RWPE2 (cell line): ENCODE results near the gene CRB2.

Experiments used
- ATAC-seq: fragments of 200-7000 bp; cut with Tn5 transposase; 3 replicates; pipeline ENCODE4 v1.9.1; 2021; ENCODE audit warnings: low read depth
- DNase-seq: peaks from one replicate; pipeline ENCODE4 v3.0.0-alpha.2; 2020; ENCODE audit warnings: low spot score
- H3K27ac ChIP-seq: fragments of 450-650 bp; 2 replicates; pipeline ENCODE4 v1.5.1; 2017; ENCODE audit warnings: mild to moderate bottlenecking; ENCODE audit not compliant: poor library complexity, severe bottlenecking
- H3K27me3 ChIP-seq: fragments of 250-450 bp; sonication (Bioruptor Pico); 2 replicates; pipeline ENCODE4 v1.5.1; 2021; ENCODE audit warnings: mild to moderate bottlenecking, moderate library complexity; ENCODE audit not compliant: insufficient read depth, poor library complexity, severe bottlenecking
- H3K36me3 ChIP-seq: fragments of 250-450 bp; sonication (Bioruptor Pico); 2 replicates; pipeline ENCODE4 v1.5.1; 2020; ENCODE audit warnings: low read depth, mild to moderate bottlenecking, moderate library complexity
- H3K4me1 ChIP-seq: fragments of 250-450 bp; sonication (Bioruptor Pico); 2 replicates; pipeline ENCODE4 v1.5.1; 2021; ENCODE audit warnings: mild to moderate bottlenecking, moderate library complexity; ENCODE audit not compliant: insufficient read depth, poor library complexity, severe bottlenecking
- H3K4me3 ChIP-seq: fragments of 250-450 bp; sonication (Bioruptor Pico); 2 replicates; pipeline ENCODE4 v1.5.1; 2021; ENCODE audit warnings: mild to moderate bottlenecking, moderate library complexity; ENCODE audit not compliant: severe bottlenecking
- H3K9me3 ChIP-seq: fragments of 250-450 bp; sonication (Bioruptor Pico); 2 replicates; pipeline ENCODE4 v1.5.1; 2021; ENCODE audit warnings: mild to moderate bottlenecking, moderate library complexity; ENCODE audit not compliant: severe bottlenecking
- CTCF ChIP-seq: fragments of 450-650 bp; IDR thresholded peaks from one replicate; pipeline ENCODE4 v1.5.1; 2017; ENCODE audit warnings: mild to moderate bottlenecking, moderate library complexity; ENCODE audit not compliant: poor library complexity, severe bottlenecking

CRB2 gene

GRCh38 chr9:123382653-123383511 is 26.9 kb downstream of the CRB2 start:
- no peaks in the 10 kb centered on the region for H3K36me3 ChIP-seq
- no peak for TF ChIP-seq CTCF

GRCh38 chr9:123383512-123384170 is 27.6 kb downstream of the CRB2 start:
- no peaks in the 10 kb centered on the region for H3K36me3 ChIP-seq
- H3K27ac ChIP-seq = no peak overlapping the region
- H3K27me3 ChIP-seq = no peaks in the 10 kb centered on the region
- H3K9me3 ChIP-seq = no peaks in the 10 kb centered on the region
- H3K4me3 ChIP-seq = no peak overlapping the region
- no peaks in the 10 kb centered on the region for H3K4me1 ChIP-seq
- TF ChIP-seq CTCF = no peak
- no peak for ATAC-seq
- no peak for DNase-seq

More at GRCh38 chr9:123382653-123383511, 26.9 kb downstream of the CRB2 start:
- H3K27me3 ChIP-seq = no peaks in the 10 kb centered on the region
- H3K4me3 ChIP-seq = no peak overlapping the region
- DNase-seq (no peak), ATAC-seq (no peak)
- no peaks in the 10 kb centered on the region for H3K9me3 ChIP-seq
- H3K4me1 ChIP-seq = no peaks in the 10 kb centered on the region
- no peak overlapping the region for H3K27ac ChIP-seq

- TF ChIP-seq CTCF = no peak
- Histone ChIP-seq H3K27ac (no peak overlapping the region), H3K36me3 (no peaks in the 10 kb centered on the region), H3K4me3 (no peak overlapping the region), H3K27me3 (no peaks in the 10 kb centered on the region), H3K4me1 (no peaks in the 10 kb centered on the region), H3K9me3 (peaks cover under 1% of the 10 kb centered on the region)
- DNase-seq = no peak
- ATAC-seq = no peak
Measured at GRCh38 chr9:123387686-123388085, 31.7 kb downstream of the CRB2 start.

GRCh38 chr9:123389070-123389469 is 33.1 kb downstream of the CRB2 start:
- H3K4me3 ChIP-seq = no peak overlapping the region
- ATAC-seq = no peak
- DNase-seq = no peak
- no peaks in the 10 kb centered on the region for H3K4me1 ChIP-seq
- H3K27ac ChIP-seq = no peak overlapping the region
- H3K27me3 ChIP-seq = no peaks in the 10 kb centered on the region
- H3K9me3 ChIP-seq = peaks cover 5% of the 10 kb centered on the region
- TF ChIP-seq CTCF = no peak
- no peaks in the 10 kb centered on the region for H3K36me3 ChIP-seq
